ENCODE measurements around the gene TOR1AIP1.

- TF ChIP-seq CTCF (conservative IDR thresholded peaks at IDR 0.05; ENCODE audit: low read depth, low read length) (0 out of 2 replicates have a peak, but pooled peaks have one; percentile 2), POLR2A (IDR thresholded peaks at IDR 0.05; ENCODE audit: low read depth, low read length) (peak; percentile 99), MXI1 (IDR thresholded peaks at IDR 0.05; ENCODE audit: borderline replicate concordance, low read depth, low read length) (peak; percentile 55; the same call in 1 of the 2 replicates), CEBPB (IDR thresholded peaks at IDR 0.05; ENCODE audit: low read depth, low read length) (no peak), MAZ (IDR thresholded peaks at IDR 0.05; ENCODE audit: borderline replicate concordance, low read depth, low read length) (peak; percentile 40; the same call in 1 of the 2 replicates), RAD21 (IDR thresholded peaks at IDR 0.05; ENCODE audit: low read length) (no peak), USF2 (IDR thresholded peaks at IDR 0.05; ENCODE audit: low read depth, low read length) (peak; percentile 45; the same call in 1 of the 2 replicates), ELK1 (IDR thresholded peaks at IDR 0.05; ENCODE audit: borderline replicate concordance, low read depth, low read length) (no peak), SMC3 (IDR thresholded peaks at IDR 0.05; ENCODE audit: low read depth, low read length) (no peak)
These were observed 4.4 kb upstream of the TOR1AIP1 start, which contains the start of gene TOR1AIP2 for GRCh38 chr1:179877586-179878265.

Data from IMR-90 (cell line).